IPS-20b (cell line): Measurements from ENCODE around the gene TSR3.
A peak's percentile ranks its signal among the peaks of the same experiment; 100 is the strongest.

Experiments used
- H3K27ac ChIP-seq: one replicate; pipeline ENCODE4 v1.5.1; 2013; ENCODE audit warnings: low read length
- H3K27me3 ChIP-seq: 2 replicates; pipeline ENCODE4 v1.6.1; 2013; ENCODE audit warnings: mild to moderate bottlenecking, low read length, inconsistent platforms; ENCODE audit not compliant: insufficient read depth
- H3K36me3 ChIP-seq: 2 replicates; pipeline ENCODE4 v1.6.1; 2013; ENCODE audit warnings: low read depth, mild to moderate bottlenecking, inconsistent platforms, low read length, moderate library complexity; ENCODE audit not compliant: insufficient read depth
- H3K4me1 ChIP-seq: 2 replicates; pipeline ENCODE4 v1.6.1; 2013; ENCODE audit warnings: mild to moderate bottlenecking, control low read depth, inconsistent platforms, low read length, moderate library complexity; ENCODE audit not compliant: insufficient read depth
- H3K4me3 ChIP-seq: 2 replicates; pipeline ENCODE4 v1.5.1; 2013; ENCODE audit warnings: mild to moderate bottlenecking, low read length, inconsistent platforms
- H3K9ac ChIP-seq: 2 replicates; pipeline ENCODE4 v1.6.1; 2013; ENCODE audit warnings: low read depth, mild to moderate bottlenecking, inconsistent platforms, low read length, moderate library complexity
- H3K9me3 ChIP-seq: 2 replicates; pipeline ENCODE4 v1.6.1; 2013; ENCODE audit warnings: mild to moderate bottlenecking, low read depth, low read length, inconsistent platforms; ENCODE audit not compliant: insufficient read depth

TSR3 gene

DNA sequence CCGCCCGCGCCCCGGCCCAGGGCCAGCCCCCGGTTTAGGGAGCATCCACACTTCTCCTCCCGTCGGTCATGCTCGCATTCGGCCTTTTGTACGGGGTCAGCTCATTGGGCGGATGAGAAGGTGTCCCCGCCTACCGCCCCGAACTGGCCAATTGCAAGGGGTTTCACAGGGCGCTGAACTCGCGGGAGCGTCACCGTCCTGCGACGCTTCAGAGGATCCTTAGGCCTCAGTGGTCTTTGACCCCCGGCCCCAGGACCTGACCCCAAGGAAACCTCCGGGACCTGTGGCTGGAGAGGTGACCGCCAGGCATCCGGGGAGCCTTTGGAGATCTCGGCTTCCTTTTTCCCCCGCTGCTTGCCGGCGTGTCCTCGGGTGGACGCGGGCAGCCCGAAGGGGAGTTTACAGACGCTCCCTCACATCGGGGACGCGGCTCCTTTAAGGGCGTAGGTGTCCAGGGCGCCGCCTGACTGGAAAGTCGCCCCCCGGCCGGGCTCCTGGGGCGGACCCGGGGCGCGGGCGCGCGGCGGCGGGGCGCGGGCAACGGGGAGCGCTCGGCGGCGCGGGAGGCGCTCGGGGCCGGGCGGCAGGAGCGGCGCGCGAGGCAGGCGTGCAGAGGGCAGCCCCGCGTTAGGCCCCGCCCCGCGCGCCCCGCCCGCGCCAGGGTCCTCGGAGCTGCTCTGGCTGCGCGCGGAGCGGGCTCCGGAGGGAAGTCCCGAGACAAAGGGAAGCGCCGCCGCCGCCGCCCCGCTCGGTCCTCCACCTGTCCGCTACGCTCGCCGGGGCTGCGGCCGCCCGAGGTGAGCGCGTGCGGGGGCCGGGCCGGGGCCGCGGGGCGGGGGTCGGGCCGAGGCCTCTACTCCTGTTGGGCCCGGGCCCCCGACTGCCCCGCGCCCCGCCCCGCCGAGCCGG lies 42.4 kb downstream of the TSR3 start, which contains the start of gene UBE2I:
Gene UBE2I, plus strand, starts transcription at position 660 of the 909 bp plus-strand sequence. CDS start 4,395 bp downstream, outside the sequence.
- H3K9me3 ChIP-seq, result no peaks in the 10 kb centered on the region

GRCh38 chr16:1308036-1308976 lies 43.4 kb downstream of the TSR3 start:
- Histone ChIP-seq H3K4me3 (peak overlapping the region; percentile 80), H3K27ac (no peak overlapping the region), H3K9ac (peak overlapping the region; percentile 99; the same call in 1 of the 2 replicates), H3K27me3 (no peaks in the 10 kb centered on the region), H3K4me1 (peaks cover 6% of the 10 kb centered on the region; the same call in 1 of the 2 replicates), H3K36me3 (peaks cover 7% of the 10 kb centered on the region; the same call in 1 of the 2 replicates), H3K9me3 (no peaks in the 10 kb centered on the region)

More for the DNA sequence above, 42.4 kb downstream of the TSR3 start, which contains the start of gene UBE2I:
- Histone ChIP-seq H3K4me3 (peak within 1 kb of the TSS; percentile 98), H3K4me1 (0 out of 2 replicates have a peak, but pooled peaks cover 6% of the 10 kb centered on the region), H3K36me3 (peaks cover 13% of the 10 kb centered on the region), H3K9ac (peak within 1 kb of the TSS; percentile 99), H3K27ac (peak within 1 kb of the TSS; percentile 88), H3K27me3 (no peaks in the 10 kb centered on the region)

GRCh38 chr16:1306334-1306733 lies 45.3 kb downstream of the TSR3 start:
- H3K4me1 ChIP-seq, result peaks cover 2% of the 10 kb centered on the region; the same call in 1 of the 2 replicates

GRCh38 chr16:1305823-1306222 lies 45.9 kb downstream of the TSR3 start:
- Histone ChIP-seq H3K27ac (no peak overlapping the region), H3K9ac (no peak overlapping the region), H3K36me3 (no peaks in the 10 kb centered on the region), H3K9me3 (no peaks in the 10 kb centered on the region), H3K27me3 (no peaks in the 10 kb centered on the region; the same call in 1 of the 2 replicates), H3K4me3 (no peak overlapping the region), H3K4me1 (no peaks in the 10 kb centered on the region; the same call in 1 of the 2 replicates)

More at GRCh38 chr16:1306334-1306733, 45.3 kb downstream of the TSR3 start:
- H3K4me3 ChIP-seq, result no peak overlapping the region
- H3K9me3 ChIP-seq, result no peaks in the 10 kb centered on the region
- H3K27ac ChIP-seq, result no peak overlapping the region
- no peaks in the 10 kb centered on the region for H3K36me3 ChIP-seq
- H3K9ac ChIP-seq, result no peak overlapping the region
- H3K27me3 ChIP-seq, result no peaks in the 10 kb centered on the region; the same call in 1 of the 2 replicates

DNA sequence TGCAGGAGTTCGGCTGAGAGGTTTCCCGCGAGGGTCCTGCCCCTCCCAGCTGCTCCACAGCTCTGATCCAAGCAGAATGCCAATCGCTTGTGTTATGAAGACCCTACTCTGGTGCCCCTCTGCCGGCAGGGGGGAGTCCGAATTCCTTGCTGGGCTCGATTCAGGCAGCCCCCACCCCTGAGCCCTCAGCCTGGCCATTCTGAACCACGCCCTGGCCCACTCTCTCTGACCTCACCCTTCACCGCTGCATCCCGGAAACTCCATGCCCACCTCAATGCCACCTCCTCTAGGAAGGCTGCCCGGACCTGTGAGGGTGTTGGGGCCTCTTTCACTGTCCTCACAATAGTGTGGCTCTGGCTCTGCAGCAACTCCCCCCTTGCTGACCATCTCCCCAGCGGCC lies 50.1 kb downstream of the TSR3 start:
- Histone ChIP-seq H3K27ac (no peak overlapping the region), H3K9me3 (no peaks in the 10 kb centered on the region), H3K9ac (no peak overlapping the region), H3K4me1 (no peaks in the 10 kb centered on the region; the same call in 1 of the 2 replicates), H3K36me3 (no peaks in the 10 kb centered on the region), H3K27me3 (peaks cover 14% of the 10 kb centered on the region), H3K4me3 (no peak overlapping the region)

- Histone ChIP-seq H3K4me3 (peak overlapping the region; percentile 16; the same call in 1 of the 2 replicates), H3K27me3 (peaks cover 14% of the 10 kb centered on the region), H3K9me3 (no peaks in the 10 kb centered on the region), H3K36me3 (no peaks in the 10 kb centered on the region), H3K9ac (no peak overlapping the region), H3K27ac (no peak overlapping the region), H3K4me1 (no peaks in the 10 kb centered on the region; the same call in 1 of the 2 replicates)
These were observed 50.8 kb downstream of the TSR3 start for GRCh38 chr16:1300664-1301476.

DNA sequence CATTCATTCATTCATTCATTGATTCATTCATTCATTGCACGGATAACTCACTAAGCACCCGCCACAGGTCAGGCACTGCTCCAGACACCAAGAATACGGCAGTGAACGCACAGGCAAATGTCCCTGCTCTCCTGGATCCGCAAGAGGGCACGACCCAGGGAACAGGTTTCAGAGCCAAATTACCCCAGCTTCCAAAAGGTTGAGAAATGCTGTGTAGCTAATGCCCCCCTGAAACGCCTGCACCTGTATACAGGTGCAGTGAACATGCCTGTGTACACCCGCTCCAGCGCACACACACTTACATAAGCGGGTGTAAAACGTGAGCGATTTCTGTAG lies 51.8 kb downstream of the TSR3 start:
- H3K4me1 ChIP-seq, result peaks cover 2% of the 10 kb centered on the region; the same call in 1 of the 2 replicates

More for the DNA sequence above, 51.8 kb downstream of the TSR3 start:
- no peak overlapping the region for H3K4me3 ChIP-seq
- H3K27ac ChIP-seq, result no peak overlapping the region
- no peaks in the 10 kb centered on the region for H3K36me3 ChIP-seq
- no peak overlapping the region for H3K9ac ChIP-seq
- peaks cover 14% of the 10 kb centered on the region for H3K27me3 ChIP-seq
- H3K9me3 ChIP-seq, result no peaks in the 10 kb centered on the region
